Liver (tissue), 9 donors: ENCODE results near the gene ARMH3. TPM values are rescaled to one million over a fixed set of nuclear protein-coding genes. Genes with fewer than 3 reads are reported as not detected.
A peak's percentile ranks its signal among the peaks of the same experiment; 100 is the strongest.

Experiments used
- DNase-seq: peaks from one replicate; pipeline ENCODE4 v3.0.0-alpha.2; 2017; ENCODE audit warnings: low spot score
- H3K27ac ChIP-seq, 2 donors: one replicate each; pipeline ENCODE4 v1.7.0; 2013; ENCODE audit warnings: inconsistent platforms in 2 of 2, low read length in 2 of 2, control low read depth in 1 of 2, low read depth in 1 of 2, mild to moderate bottlenecking in 1 of 2
- H3K27me3 ChIP-seq, 4 donors: one replicate each; pipeline versions ENCODE4 v1.6.1 to v1.7.0; 2013; ENCODE audit warnings: low read length in 3 of 4, inconsistent platforms in 1 of 4, mild to moderate bottlenecking in 1 of 4, moderate library complexity in 1 of 4; ENCODE audit not compliant: control insufficient read depth in 4 of 4, insufficient read depth in 4 of 4
- H3K36me3 ChIP-seq, 4 donors: one replicate each; pipeline versions ENCODE4 v1.6.1 to v1.7.0; 2013; ENCODE audit warnings: low read length in 3 of 4, mild to moderate bottlenecking in 3 of 4, low read depth in 1 of 4, moderate library complexity in 1 of 4; ENCODE audit not compliant: control insufficient read depth in 4 of 4, insufficient read depth in 3 of 4
- H3K4me1 ChIP-seq, 4 donors: one replicate each; pipeline versions ENCODE4 v1.6.1 to v1.7.0; 2013; ENCODE audit warnings: low read length in 3 of 4, mild to moderate bottlenecking in 3 of 4, moderate library complexity in 1 of 4; ENCODE audit not compliant: control insufficient read depth in 4 of 4, insufficient read depth in 4 of 4
- H3K4me3 ChIP-seq, 3 donors: one replicate each; pipeline versions ENCODE4 v1.6.1 to v1.7.0; 2013; ENCODE audit warnings: low read length in 3 of 3, control low read depth in 1 of 3, low read depth in 1 of 3, mild to moderate bottlenecking in 1 of 3
- H3K9ac ChIP-seq, 2 donors: one replicate each; pipeline ENCODE4 v1.7.0; 2013; ENCODE audit warnings: low read length in 2 of 2, mild to moderate bottlenecking in 2 of 2, moderate library complexity in 2 of 2, control low read depth in 1 of 2, low read depth in 1 of 2
- H3K9me3 ChIP-seq, 4 donors: one replicate each; pipeline versions ENCODE4 v1.6.1 to v1.7.0; 2013; ENCODE audit warnings: low read length in 3 of 4; ENCODE audit not compliant: control insufficient read depth in 4 of 4
- EGR1 ChIP-seq, 2 donors: IDR thresholded peaks; 2 replicates each; pipeline ENCODE4 v1.6.1; 2016 to 2018; ENCODE audit warnings: antibody characterized with exemption in 2 of 2, low read depth in 2 of 2
- FOXA1 ChIP-seq: IDR thresholded peaks from 2 replicates; pipeline ENCODE4 v1.6.1; 2016; ENCODE audit warnings: antibody characterized with exemption
- FOXA2 ChIP-seq: IDR thresholded peaks from 2 replicates; pipeline ENCODE4 v1.6.1; 2016; ENCODE audit warnings: antibody characterized with exemption
- GABPA ChIP-seq, 2 donors: IDR thresholded peaks in 1 of 2; conservative IDR thresholded peaks in 1 of 2; 2 replicates each; pipeline ENCODE4 v1.6.1; 2016; ENCODE audit warnings: antibody characterized with exemption in 2 of 2, mild to moderate bottlenecking in 1 of 2, moderate library complexity in 1 of 2
- HNF4A ChIP-seq, 2 donors: conservative IDR thresholded peaks; 2 replicates each; pipeline ENCODE4 v1.6.1; 2016; ENCODE audit warnings: antibody characterized with exemption in 2 of 2, mild to moderate bottlenecking in 2 of 2
- HNF4G ChIP-seq: IDR thresholded peaks from 2 replicates; pipeline ENCODE4 v1.6.1; 2016; ENCODE audit warnings: antibody characterized with exemption
- JUND ChIP-seq, 2 donors: IDR thresholded peaks; 2 replicates each; pipeline ENCODE4 v1.6.1; 2016; ENCODE audit warnings: antibody characterized with exemption in 2 of 2
- NR2F2 ChIP-seq: IDR thresholded peaks from 2 replicates; pipeline ENCODE4 v1.6.1; 2016; ENCODE audit warnings: antibody characterized with exemption
- RAD21 ChIP-seq, 2 donors: IDR thresholded peaks; 2 replicates each; pipeline ENCODE4 v1.6.1; 2016; ENCODE audit warnings: antibody characterized with exemption in 2 of 2, mild to moderate bottlenecking in 2 of 2
- RXRA ChIP-seq, 2 donors: IDR thresholded peaks; 2 replicates each; pipeline ENCODE4 v1.6.1; 2017 to 2018; ENCODE audit warnings: antibody characterized with exemption in 2 of 2, mild to moderate bottlenecking in 1 of 2
- SP1 ChIP-seq: IDR thresholded peaks from 2 replicates; pipeline ENCODE4 v1.6.1; 2018; ENCODE audit warnings: antibody characterized with exemption, mild to moderate bottlenecking
- TAF1 ChIP-seq: conservative IDR thresholded peaks from 2 replicates; pipeline ENCODE4 v1.6.1; 2016; ENCODE audit warnings: antibody characterized with exemption, mild to moderate bottlenecking
- YY1 ChIP-seq: IDR thresholded peaks from 2 replicates; pipeline ENCODE4 v1.6.1; 2016; ENCODE audit warnings: antibody characterized with exemption, mild to moderate bottlenecking
- WGBS: extraction: QIAGEN DNeasy Blood & Tissue Kit; methylation state at CpG from one replicate; pipeline ENCODE4 v1.1.7; 2013; 5-methylcytosine and 5-hydroxymethylcytosine counted together
- polyA plus RNA-seq, 2 donors: library from polyadenylated mRNA; stranded (reverse) in 1 of 2; unstranded in 1 of 2; fragments of 200-250 nt in 1 of 2; fragments of >200 nt in 1 of 2; fragmentation: Nextera tagmentation in 1 of 2; extraction: Ambion mirVana in 1 of 2; gene quantifications; one replicate each; pipeline versions ENCODE4 v1.2.1 to v1.2.3, GENCODE V29; 2013 to 2015
- total RNA-seq, 2 donors: library from RNA; depleted of rRNA; stranded (reverse); fragments of >200 nt; gene quantifications; one replicate each; pipeline ENCODE4 v1.2.3, GENCODE V29; 2014
- TF ChIP-seq, protein P1 (sequence below): IDR thresholded peaks from 2 replicates; pipeline ENCODE4 v1.6.1; 2016; ENCODE audit warnings: antibody characterized with exemption
- TF ChIP-seq, protein P2 (sequence below): IDR thresholded peaks from 2 replicates; pipeline ENCODE4 v1.6.1; 2016; ENCODE audit warnings: antibody characterized with exemption
- TF ChIP-seq, protein P3 (sequence below): fragments of 150-350 bp; IDR thresholded peaks from 2 replicates; pipeline ENCODE4 v1.5.1; 2017; ENCODE audit warnings: improper control_type of control experiment, low read depth, low read length; ENCODE audit not compliant: missing input control
- TF ChIP-seq, protein P4 (sequence below): IDR thresholded peaks from 2 replicates; pipeline ENCODE4 v1.6.1; 2016; ENCODE audit warnings: antibody characterized with exemption
- TF ChIP-seq, protein P5 (sequence below): IDR thresholded peaks from 2 replicates; pipeline ENCODE4 v1.6.1; 2016; ENCODE audit warnings: antibody characterized with exemption, mild to moderate bottlenecking
- donor health status: healthy.
- donor health status: healthy.
- donor health status: healthy.
- donor health status: healthy.
- donor health status: healthy.

The ARMH3 gene
- total and polyA plus RNA-seq, 4 donors: 5.3 to 14.9 (median 9.2) TPM

DNA sequence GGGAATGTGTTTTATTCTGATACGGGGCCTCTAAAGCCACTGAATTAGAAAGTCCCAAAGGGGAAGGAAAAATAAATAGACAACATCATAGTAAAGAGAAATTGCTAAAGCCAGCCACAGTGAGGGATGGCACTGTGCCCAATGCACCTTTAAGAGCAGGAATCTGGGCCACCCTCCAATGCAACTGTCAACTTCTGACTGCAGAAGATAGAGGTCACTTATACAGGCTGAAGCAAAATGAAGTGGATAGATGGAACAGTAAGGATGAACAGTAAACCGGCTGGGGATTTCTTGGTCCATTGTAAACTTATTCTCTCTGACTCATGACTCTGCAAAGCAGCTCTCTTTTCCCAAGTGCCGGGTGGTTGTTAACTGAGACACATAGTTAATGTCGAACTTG lies 158.3 kb downstream of the ARMH3 start (continued):
- peak; percentile 54 to 70 for TF ChIP-seq RXRA (IDR thresholded peaks at IDR 0.05)
- peak; percentile 60 for TF ChIP-seq FOXA1
- TF ChIP-seq JUND (IDR thresholded peaks at IDR 0.05): peak; percentile 48 to 74
- no peak for TF ChIP-seq TAF1

DNA sequence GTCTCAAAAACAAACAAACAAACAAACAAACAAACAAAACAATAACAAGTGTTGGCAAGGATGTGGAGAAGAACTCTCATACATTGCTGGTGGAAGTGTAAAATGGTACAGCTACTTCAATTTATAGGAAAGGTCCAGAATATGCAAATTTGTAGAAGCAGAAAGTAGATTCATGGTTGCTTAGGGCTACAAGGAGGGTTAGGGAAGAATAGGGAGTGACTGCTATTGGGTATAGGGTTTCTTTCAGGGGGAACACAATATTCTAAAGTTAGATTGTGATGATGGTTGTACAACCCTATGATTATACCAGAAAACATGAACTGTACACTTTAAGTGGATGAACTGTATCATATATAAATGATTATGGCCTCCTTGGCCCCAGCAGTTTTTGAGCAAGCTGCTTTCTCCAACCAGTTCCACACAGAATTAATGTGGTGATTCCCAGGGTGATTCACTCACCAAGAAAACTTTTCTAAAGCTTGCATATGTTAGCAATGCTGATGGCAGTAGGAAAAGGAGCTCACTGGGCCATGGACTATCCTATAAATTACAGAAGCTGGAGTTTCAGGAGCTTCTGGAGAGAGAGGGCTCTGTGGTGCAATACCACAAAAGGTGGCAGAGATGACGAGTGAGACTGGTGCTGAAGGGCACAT lies 159.6 kb downstream of the ARMH3 start:
- H3K36me3 ChIP-seq: no peaks in the 10 kb centered on the region
- no peaks in the 10 kb centered on the region for H3K9me3 ChIP-seq
- TF ChIP-seq SP1: no peak
- TF ChIP-seq, protein P1, sequence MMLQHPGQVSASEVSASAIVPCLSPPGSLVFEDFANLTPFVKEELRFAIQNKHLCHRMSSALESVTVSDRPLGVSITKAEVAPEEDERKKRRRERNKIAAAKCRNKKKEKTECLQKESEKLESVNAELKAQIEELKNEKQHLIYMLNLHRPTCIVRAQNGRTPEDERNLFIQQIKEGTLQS: no peak
- H3K27me3 ChIP-seq: no peaks in the 10 kb centered on the region
- DNase-seq: no peak
- H3K4me3 ChIP-seq: no peak overlapping the region
- peaks cover 0 to 13% (median 2%) of the 10 kb centered on the region in 4 donors for H3K4me1 ChIP-seq
- H3K9ac ChIP-seq: no peak overlapping the region
- H3K27ac ChIP-seq: no peak overlapping the region
- 85% methylated on average over 1 of the region's 1 CpG for WGBS

DNA sequence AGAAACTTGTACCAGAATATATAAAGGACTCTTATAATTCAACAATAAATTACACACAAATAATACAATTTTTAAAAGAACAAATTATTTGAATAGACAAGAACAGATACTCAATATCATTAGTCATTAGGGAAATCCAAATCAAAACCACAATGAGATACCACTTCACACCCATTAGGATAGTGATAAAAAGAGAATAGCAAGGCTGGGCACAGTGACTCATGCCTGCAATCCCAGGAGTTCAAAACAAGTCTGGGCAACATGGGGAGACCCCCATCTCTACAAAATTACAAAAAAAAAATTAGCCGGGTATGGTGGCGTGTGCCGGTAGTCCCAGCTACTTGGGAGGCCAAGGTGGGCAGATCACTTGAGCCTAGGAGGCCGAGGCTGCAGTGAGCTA lies 160.2 kb downstream of the ARMH3 start:
- no peaks in the 10 kb centered on the region for H3K9me3 ChIP-seq
- no peaks in the 10 kb centered on the region for H3K36me3 ChIP-seq
- WGBS: 97% methylated on average over 4 of the region's 4 CpGs
- H3K27me3 ChIP-seq: no peaks in the 10 kb centered on the region
- no peak for DNase-seq
- TF ChIP-seq FOXA2: no peak
- no peak for TF ChIP-seq HNF4A (conservative IDR thresholded peaks at IDR 0.05)
- TF ChIP-seq TAF1: no peak
- TF ChIP-seq, protein P2, sequence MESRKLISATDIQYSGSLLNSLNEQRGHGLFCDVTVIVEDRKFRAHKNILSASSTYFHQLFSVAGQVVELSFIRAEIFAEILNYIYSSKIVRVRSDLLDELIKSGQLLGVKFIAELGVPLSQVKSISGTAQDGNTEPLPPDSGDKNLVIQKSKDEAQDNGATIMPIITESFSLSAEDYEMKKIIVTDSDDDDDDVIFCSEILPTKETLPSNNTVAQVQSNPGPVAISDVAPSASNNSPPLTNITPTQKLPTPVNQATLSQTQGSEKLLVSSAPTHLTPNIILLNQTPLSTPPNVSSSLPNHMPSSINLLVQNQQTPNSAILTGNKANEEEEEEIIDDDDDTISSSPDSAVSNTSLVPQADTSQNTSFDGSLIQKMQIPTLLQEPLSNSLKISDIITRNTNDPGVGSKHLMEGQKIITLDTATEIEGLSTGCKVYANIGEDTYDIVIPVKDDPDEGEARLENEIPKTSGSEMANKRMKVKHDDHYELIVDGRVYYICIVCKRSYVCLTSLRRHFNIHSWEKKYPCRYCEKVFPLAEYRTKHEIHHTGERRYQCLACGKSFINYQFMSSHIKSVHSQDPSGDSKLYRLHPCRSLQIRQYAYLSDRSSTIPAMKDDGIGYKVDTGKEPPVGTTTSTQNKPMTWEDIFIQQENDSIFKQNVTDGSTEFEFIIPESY: no peak
- no peak for TF ChIP-seq NR2F2
- TF ChIP-seq, protein P3, sequence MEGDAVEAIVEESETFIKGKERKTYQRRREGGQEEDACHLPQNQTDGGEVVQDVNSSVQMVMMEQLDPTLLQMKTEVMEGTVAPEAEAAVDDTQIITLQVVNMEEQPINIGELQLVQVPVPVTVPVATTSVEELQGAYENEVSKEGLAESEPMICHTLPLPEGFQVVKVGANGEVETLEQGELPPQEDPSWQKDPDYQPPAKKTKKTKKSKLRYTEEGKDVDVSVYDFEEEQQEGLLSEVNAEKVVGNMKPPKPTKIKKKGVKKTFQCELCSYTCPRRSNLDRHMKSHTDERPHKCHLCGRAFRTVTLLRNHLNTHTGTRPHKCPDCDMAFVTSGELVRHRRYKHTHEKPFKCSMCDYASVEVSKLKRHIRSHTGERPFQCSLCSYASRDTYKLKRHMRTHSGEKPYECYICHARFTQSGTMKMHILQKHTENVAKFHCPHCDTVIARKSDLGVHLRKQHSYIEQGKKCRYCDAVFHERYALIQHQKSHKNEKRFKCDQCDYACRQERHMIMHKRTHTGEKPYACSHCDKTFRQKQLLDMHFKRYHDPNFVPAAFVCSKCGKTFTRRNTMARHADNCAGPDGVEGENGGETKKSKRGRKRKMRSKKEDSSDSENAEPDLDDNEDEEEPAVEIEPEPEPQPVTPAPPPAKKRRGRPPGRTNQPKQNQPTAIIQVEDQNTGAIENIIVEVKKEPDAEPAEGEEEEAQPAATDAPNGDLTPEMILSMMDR: no peak
- TF ChIP-seq, protein P1: no peak
- TF ChIP-seq HNF4G: no peak
- no peak for TF ChIP-seq EGR1 (IDR thresholded peaks at IDR 0.05; ENCODE audit: low read depth in 2 of 2)
- TF ChIP-seq FOXA1: no peak
- no peak for TF ChIP-seq YY1
- TF ChIP-seq, protein P4, sequence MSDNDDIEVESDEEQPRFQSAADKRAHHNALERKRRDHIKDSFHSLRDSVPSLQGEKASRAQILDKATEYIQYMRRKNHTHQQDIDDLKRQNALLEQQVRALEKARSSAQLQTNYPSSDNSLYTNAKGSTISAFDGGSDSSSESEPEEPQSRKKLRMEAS: no peak
- TF ChIP-seq JUND (IDR thresholded peaks at IDR 0.05): no peak
- no peak for TF ChIP-seq SP1
- no peak for TF ChIP-seq RXRA (IDR thresholded peaks at IDR 0.05)
- no peak for TF ChIP-seq RAD21 (IDR thresholded peaks at IDR 0.05)
- TF ChIP-seq, protein P5, sequence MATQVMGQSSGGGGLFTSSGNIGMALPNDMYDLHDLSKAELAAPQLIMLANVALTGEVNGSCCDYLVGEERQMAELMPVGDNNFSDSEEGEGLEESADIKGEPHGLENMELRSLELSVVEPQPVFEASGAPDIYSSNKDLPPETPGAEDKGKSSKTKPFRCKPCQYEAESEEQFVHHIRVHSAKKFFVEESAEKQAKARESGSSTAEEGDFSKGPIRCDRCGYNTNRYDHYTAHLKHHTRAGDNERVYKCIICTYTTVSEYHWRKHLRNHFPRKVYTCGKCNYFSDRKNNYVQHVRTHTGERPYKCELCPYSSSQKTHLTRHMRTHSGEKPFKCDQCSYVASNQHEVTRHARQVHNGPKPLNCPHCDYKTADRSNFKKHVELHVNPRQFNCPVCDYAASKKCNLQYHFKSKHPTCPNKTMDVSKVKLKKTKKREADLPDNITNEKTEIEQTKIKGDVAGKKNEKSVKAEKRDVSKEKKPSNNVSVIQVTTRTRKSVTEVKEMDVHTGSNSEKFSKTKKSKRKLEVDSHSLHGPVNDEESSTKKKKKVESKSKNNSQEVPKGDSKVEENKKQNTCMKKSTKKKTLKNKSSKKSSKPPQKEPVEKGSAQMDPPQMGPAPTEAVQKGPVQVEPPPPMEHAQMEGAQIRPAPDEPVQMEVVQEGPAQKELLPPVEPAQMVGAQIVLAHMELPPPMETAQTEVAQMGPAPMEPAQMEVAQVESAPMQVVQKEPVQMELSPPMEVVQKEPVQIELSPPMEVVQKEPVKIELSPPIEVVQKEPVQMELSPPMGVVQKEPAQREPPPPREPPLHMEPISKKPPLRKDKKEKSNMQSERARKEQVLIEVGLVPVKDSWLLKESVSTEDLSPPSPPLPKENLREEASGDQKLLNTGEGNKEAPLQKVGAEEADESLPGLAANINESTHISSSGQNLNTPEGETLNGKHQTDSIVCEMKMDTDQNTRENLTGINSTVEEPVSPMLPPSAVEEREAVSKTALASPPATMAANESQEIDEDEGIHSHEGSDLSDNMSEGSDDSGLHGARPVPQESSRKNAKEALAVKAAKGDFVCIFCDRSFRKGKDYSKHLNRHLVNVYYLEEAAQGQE: no peak
- no peak for TF ChIP-seq GABPA (IDR thresholded peaks at IDR 0.05 in 1 of 2, conservative IDR thresholded peaks at IDR 0.05 in 1 of 2)
- no peak overlapping the region for H3K4me3 ChIP-seq
- peaks cover 0 to 13% (median 2%) of the 10 kb centered on the region in 4 donors for H3K4me1 ChIP-seq
- H3K27ac ChIP-seq: no peak overlapping the region
- H3K9ac ChIP-seq: no peak overlapping the region
